OCI-LY3 (cell line): Measurements from ENCODE around the gene PHLPP2.

Source experiments
- CTCF ChIP-seq: fragments of 200-600, 300-600 bp; sonication (generic); IDR thresholded peaks from 2 replicates; pipeline ENCODE4 v1.5.1; 2014; ENCODE audit warnings: antibody characterized with exemption, low read length, low read depth
- EZH2phosphoT487 ChIP-seq: fragments of 200-600 bp; shearing (Covaris generic); IDR thresholded peaks from 2 replicates; pipeline ENCODE4 v1.6.1; 2018; ENCODE audit warnings: antibody characterized with exemption, mixed run types, low read depth

DNA sequence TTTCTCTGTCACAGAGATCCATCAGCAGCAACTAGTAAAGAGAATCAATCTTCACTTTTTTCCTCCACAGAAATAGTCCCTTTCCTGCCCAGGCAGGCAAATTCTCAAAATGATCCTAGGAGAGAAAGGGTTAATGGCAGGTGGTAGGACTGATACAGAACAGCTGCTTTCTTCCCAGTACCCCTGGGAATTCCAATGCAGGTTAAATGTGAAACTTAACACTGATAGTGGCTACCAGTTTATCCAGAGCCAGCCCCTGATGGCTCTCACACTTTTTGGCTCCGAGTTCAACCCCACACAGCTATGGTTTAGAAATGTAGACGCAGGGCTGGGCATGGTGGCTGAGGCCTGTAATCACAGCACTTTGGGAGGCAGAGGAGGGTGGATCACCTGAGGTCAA is 76.3 kb downstream of the PHLPP2 start:
- no peak for TF ChIP-seq CTCF
- no peak for TF ChIP-seq EZH2phosphoT487
